ENCODE measurements around the gene SNX13. TPM values are rescaled to one million over a fixed set of nuclear protein-coding genes. Genes with fewer than 3 reads are reported as not detected.

SNX13 gene, protein sequence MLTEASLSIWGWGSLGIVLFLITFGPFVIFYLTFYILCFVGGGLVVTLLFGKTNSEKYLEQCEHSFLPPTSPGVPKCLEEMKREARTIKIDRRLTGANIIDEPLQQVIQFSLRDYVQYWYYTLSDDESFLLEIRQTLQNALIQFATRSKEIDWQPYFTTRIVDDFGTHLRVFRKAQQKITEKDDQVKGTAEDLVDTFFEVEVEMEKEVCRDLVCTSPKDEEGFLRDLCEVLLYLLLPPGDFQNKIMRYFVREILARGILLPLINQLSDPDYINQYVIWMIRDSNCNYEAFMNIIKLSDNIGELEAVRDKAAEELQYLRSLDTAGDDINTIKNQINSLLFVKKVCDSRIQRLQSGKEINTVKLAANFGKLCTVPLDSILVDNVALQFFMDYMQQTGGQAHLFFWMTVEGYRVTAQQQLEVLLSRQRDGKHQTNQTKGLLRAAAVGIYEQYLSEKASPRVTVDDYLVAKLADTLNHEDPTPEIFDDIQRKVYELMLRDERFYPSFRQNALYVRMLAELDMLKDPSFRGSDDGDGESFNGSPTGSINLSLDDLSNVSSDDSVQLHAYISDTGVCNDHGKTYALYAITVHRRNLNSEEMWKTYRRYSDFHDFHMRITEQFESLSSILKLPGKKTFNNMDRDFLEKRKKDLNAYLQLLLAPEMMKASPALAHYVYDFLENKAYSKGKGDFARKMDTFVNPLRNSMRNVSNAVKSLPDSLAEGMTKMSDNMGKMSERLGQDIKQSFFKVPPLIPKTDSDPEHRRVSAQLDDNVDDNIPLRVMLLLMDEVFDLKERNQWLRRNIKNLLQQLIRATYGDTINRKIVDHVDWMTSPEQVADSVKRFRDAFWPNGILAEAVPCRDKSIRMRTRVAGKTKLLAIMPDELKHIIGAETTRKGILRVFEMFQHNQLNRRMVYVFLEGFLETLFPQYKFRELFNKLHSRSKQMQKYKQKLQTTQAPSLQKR
- total RNA-seq (2022; extraction: Qiagen RNA extraction; ENCODE audit: low read depth): 12.9 to 19.6 TPM (median 16.0 TPM) in 5 replicates

DNA sequence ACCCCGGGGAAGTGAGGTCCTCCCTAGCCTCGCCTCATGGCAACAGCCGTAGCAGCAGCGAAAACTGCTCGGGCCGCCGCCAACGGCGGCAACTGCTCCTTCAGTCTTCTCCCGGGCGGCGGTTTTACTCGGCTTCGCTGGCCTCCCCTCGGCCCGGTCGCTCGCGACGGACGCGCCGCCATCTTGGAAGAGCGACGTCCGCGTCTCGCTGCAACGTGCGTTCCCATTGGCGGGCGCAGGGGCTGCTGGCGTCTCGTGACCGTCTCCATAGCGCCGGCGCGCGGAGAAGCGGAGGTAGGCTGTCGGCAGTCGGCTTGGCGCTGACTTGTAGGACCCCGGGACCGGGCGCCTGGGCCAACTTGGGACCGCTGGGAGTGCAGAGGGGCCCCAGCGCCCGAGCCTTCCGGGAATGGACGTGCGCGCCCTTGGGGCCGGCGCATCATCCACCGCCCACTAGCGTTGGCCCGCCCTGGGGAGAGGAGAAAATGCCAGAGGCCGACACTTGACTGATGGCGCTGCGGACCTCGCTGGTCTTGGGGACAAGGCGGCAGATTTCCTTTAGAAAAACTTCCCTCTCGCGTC lies at the start of gene SNX13:
Gene SNX13 (minus strand): TSS at position 193 of the 582 bp plus-strand sequence. CDS start 199 bp downstream, outside the sequence.

Other genes starting within 250 kb of the SNX13 start
- gene PRPS1L1, start 87.4 kb upstream of the SNX13 start, total RNA-seq (2022; extraction: Qiagen RNA extraction; ENCODE audit: low read depth): not detected in 5 replicates

Measured in A549 treated with GW870086 at 1 μM for 4 hours (cell line).